Dedifferentiated amniotic fluid mesenchymal stem cell (primary cell): ENCODE results near the gene MARVELD1.
"Not testable (repeated sequence)": the region's sequence is repeated elsewhere in the genome, so short reads cannot be mapped to it uniquely, and the experiment has no call there.

ENCODE experiments used
- DNase-seq: peaks from one replicate; pipeline ENCODE4 v3.0.0-alpha.2; 2016; ENCODE audit errors: extremely low spot score

MARVELD1 gene

GRCh38 chr10:97690133-97690532 is 23.4 kb upstream of the MARVELD1 start:
- no peak for DNase-seq

GRCh38 chr10:97698072-97698655 is 15.4 kb upstream of the MARVELD1 start:
- DNase-seq = not testable (repeated sequence)

GRCh38 chr10:97701438-97702069 is 12.0 kb upstream of the MARVELD1 start:
- peak; percentile 86 for DNase-seq

GRCh38 chr10:97703398-97704067 is 10.0 kb upstream of the MARVELD1 start:
- no peak for DNase-seq

- DNase-seq = no peak
Measured at GRCh38 chr10:97704341-97704740, 9.2 kb upstream of the MARVELD1 start.

- no peak for DNase-seq
Measured at GRCh38 chr10:97705006-97705670, 8.4 kb upstream of the MARVELD1 start.

GRCh38 chr10:97707134-97707861 is 6.2 kb upstream of the MARVELD1 start:
- no peak for DNase-seq

- DNase-seq = no peak
Measured at GRCh38 chr10:97708167-97708566, 5.4 kb upstream of the MARVELD1 start.

- peak; percentile 82 for DNase-seq
Measured at GRCh38 chr10:97708976-97709946, 4.3 kb upstream of the MARVELD1 start.

- no peak for DNase-seq
Measured at GRCh38 chr10:97711640-97712572, 1.6 kb upstream of the MARVELD1 start.

GRCh38 chr10:97713826-97714400 is 383 bp downstream of the MARVELD1 start:
- DNase-seq = peak; percentile 50

GRCh38 chr10:97714401-97715258 is 1.1 kb downstream of the MARVELD1 start:
- peak; percentile 88 for DNase-seq

- DNase-seq = no peak
Measured at GRCh38 chr10:97715259-97715874, 1.8 kb downstream of the MARVELD1 start.

GRCh38 chr10:97717627-97718026 is 4.1 kb downstream of the MARVELD1 start:
- no peak for DNase-seq

GRCh38 chr10:97718178-97718577 is 4.6 kb downstream of the MARVELD1 start:
- DNase-seq = no peak

- DNase-seq = no peak
Measured at GRCh38 chr10:97718659-97719142, 5.2 kb downstream of the MARVELD1 start.

GRCh38 chr10:97719602-97720001 is 6.1 kb downstream of the MARVELD1 start:
- no peak for DNase-seq
